D721Med (cell line): ENCODE measurements around the gene CST7.

Experiments used
- DNase-seq: peaks from one replicate; pipeline ENCODE4 v3.0.0; 2011; ENCODE audit warnings: low spot score; ENCODE audit not compliant: insufficient read length
- FAIRE-seq: peaks from 2 replicates; lab custom pipeline; 2011; peaks lifted over from hg19 to GRCh38; lab: Jason Lieb, UNC
- TF ChIP-seq, protein P1 (sequence below): IDR thresholded peaks from 2 replicates; pipeline ENCODE4 v1.5.1; 2012; ENCODE audit warnings: mild to moderate bottlenecking, control low read depth; ENCODE audit not compliant: insufficient read depth; ENCODE audit errors: missing control alignments

Gene CST7

DNA sequence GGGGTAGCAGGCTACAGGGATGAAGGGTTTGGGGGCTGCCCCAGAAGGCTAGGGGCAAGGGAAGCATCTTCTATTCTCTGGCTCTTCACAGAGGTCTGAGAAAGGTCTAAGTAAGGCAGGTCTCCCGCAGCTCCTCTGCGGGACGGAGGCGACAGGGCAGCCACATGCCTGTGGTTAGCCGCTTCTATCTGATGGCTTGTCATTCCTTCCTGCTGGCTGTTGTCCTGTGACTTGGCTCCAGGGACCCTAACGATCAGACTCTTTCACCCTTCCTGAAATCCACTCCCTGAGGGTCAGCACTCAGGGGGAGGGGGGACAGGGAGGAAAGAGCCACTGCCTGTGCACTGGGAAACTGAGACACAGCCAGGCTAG lies 673 bp downstream of the CST7 start:
- FAIRE-seq (no peak), DNase-seq (no peak)
- TF ChIP-seq, protein P1, sequence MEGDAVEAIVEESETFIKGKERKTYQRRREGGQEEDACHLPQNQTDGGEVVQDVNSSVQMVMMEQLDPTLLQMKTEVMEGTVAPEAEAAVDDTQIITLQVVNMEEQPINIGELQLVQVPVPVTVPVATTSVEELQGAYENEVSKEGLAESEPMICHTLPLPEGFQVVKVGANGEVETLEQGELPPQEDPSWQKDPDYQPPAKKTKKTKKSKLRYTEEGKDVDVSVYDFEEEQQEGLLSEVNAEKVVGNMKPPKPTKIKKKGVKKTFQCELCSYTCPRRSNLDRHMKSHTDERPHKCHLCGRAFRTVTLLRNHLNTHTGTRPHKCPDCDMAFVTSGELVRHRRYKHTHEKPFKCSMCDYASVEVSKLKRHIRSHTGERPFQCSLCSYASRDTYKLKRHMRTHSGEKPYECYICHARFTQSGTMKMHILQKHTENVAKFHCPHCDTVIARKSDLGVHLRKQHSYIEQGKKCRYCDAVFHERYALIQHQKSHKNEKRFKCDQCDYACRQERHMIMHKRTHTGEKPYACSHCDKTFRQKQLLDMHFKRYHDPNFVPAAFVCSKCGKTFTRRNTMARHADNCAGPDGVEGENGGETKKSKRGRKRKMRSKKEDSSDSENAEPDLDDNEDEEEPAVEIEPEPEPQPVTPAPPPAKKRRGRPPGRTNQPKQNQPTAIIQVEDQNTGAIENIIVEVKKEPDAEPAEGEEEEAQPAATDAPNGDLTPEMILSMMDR: no peak

DNA sequence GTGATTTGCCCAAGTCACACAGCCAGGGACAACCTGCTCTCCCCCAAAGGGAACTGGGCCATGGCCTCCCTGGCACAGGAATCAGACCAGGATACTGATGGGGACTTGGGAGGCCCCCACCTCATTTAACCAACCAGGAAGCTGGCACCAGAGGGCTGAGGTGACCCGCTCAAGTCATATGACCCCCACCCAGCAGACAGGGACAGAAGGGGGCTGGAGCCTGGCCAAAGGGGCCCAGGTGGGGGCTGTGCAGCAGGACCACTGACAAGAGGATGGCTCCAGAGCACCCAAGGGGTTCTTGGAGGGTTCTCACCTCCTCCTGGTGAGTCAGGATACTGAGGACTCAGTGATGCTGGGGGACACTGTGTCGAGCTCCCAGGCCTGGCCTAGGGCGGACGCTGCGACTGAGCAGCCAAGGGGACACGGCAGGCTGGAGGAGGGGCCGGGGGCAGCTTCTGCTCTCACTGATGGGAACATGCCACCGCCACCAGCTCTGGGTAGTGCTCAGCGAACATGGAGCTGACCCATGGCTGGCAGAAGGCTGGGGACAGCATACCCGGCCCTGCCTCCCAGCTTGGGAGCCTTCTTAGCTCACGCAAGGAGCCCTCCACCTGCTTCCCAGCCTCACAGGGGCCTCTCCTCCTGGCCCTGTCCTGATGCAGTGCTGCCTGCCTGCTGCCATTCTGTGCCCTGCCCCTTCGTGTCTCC lies 1.2 kb downstream of the CST7 start:
- FAIRE-seq (no peak), DNase-seq (no peak)
- TF ChIP-seq, protein P1: no peak

DNA sequence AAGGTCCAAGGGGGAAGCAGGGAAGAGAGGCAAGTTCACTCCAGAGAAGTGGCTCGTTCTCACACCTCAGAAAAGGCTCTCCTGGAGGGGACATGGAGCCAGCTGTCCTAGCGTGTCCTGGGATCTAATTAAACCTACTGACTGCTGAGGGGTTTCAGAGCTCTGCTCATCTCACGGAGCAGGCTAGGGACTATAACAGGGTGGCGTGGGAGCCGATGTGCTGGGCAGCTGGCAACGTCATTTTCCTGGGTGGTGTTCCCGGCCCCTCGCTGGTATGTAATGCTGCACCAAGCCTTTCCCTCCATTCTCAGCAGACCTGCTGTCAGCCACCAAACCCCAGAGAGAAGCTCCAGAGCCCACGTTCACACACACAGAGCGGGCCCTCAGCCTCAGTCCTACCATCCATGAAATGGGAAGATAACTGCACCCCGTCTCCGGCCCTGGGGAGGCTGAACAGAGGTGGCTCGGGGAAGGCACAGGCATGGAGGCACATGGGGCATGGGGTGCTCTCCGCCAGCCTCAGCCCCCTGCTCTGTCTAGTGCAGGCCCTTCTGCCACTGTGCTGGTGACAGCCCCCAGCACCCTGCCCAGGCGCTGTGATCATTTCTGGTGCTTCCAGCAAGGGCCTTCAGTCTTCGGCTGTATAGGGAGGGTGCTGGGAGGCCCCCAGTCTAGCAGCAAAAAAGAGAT lies 1.9 kb downstream of the CST7 start:
- FAIRE-seq (no peak), DNase-seq (no peak)
- TF ChIP-seq, protein P1: no peak

DNA sequence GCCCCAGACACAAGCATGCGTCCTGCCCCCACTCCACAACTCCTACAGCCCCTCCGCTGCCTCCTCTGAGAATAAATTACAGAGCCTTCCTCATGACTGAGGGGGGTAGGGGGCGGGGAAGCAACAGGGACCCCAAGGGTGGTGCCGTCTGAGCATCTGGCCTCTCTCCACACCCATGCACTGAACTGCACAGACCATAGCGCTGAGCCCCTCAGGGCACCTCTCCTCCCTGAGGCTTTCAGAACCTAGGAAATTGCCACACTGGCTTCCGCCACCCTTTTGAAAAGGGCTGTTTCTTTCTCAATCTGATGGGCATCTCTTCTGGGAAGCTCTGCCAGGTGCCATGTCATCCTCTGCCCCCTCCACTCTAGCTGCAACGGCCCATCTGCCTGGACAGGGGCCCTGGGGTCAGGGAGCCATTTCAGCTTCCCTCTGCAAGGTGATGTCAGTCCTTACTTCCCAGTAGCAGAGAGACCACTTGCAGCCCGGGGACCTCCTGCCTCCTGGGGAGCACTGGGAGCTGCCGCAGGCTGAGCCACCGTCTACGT lies 2.5 kb downstream of the CST7 start:
- DNase-seq (no peak), FAIRE-seq (no peak)
- TF ChIP-seq, protein P1: no peak

DNA sequence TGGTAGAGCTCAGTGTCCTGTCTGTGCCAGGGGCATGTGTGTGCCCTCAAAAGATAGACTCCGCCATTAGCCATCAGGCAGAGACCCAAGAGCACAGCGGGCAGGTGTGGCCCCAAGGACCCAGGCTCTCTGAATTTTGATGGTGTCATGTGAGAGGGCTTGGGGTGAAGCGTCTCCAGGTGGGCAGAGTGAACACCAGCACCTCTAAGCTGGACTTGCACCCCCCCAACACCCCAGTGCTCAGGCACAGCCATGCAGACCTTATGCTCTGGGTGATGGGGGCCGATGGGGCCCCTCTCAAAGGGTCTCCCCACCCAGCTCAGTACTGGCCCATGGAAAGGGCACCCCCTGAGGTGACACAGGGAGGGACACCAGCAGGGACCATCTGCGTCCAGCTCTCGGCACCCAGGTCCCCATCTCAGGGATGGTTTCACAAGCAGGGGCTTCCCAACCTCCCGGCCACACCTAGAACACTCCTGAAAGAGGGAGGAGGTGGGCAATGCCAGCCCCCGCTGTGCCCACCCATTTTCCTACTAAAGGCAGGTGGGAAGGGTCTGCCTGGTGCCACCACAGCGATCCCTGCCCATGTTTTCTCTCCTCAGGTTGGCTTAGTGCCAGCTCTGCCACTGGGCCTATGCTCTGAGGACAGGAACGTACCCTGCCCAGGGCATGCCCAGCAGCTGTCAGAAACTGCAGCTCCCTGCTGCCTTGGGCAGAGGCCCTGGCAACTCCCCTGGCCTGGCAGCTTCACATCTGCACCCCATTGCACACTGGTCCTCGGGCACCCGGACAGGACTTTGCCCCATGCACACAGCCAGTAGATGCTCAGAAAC lies 3.5 kb downstream of the CST7 start:
- TF ChIP-seq, protein P1: no peak
- no peak for DNase-seq
- no peak for FAIRE-seq

DNA sequence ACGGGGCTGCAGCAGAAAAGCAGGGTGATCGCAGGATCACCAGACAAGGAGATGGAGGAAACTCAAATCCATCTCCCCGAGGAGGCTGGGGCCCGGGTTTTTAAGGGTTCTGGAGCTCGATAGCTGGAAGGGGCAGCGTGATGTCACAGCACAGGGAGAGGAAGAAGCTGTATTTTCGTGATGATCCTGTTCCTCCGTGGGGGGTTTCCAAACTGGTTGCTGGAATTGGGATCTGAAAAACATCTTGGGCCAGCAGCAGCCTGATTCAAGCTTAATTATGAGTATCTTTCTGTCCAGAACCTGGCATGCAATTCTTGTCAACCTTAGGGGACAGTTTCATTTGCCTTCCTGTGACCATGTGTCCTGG lies 4.1 kb downstream of the CST7 start:
- FAIRE-seq (no peak), DNase-seq (no peak)
- TF ChIP-seq, protein P1: no peak
